Measurements from ENCODE around the gene GNAT3. TPM values are rescaled to one million over a fixed set of nuclear protein-coding genes. Genes with fewer than 3 reads are reported as not detected.

The GNAT3 gene
- total and polyA plus RNA-seq, 2 of the 8 experiments (the other 6 are each of a cell fraction or from before 2014, with no cell fraction given): not detected

DNA sequence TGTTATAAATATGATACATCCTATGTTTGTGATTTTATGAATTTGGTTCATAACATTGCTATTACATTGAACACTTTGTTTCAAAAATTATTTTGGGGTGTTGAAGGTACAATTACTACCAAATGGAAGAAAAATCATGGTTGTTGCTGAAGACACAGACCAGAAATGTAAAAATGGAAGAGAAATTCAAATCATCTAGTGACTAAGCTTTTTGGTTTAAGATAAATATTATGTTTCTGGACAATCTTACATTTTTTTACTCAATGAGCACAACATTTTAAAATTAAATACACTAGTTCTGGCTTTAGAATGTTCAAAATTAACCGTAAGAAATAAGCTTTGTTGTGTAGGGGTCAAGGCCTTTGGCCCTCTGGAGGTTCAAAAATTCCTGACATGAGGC is 82.7 kb downstream of the GNAT3 start:
- no peak overlapping the region for H3K27ac ChIP-seq (ENCODE audit: low read depth, low read length)
- H2AFZ ChIP-seq (ENCODE audit: low read length): no peak overlapping the region
- no peak overlapping the region for H3K18ac ChIP-seq (ENCODE audit: extremely low read depth, low read length)
- H4K20me1 ChIP-seq (replicated peaks in 1 of 2; ENCODE audit: control insufficient read depth in 1 of 2, insufficient read depth in 2 of 2, low read length in 2 of 2): no peaks in the 10 kb centered on the region
- POLR2A ChIA-PET (ENCODE audit: partially characterized antibody): no interaction called here
- H4K91ac ChIP-seq (replicated peaks; ENCODE audit: insufficient read length, low read length): no peak overlapping the region
- H4K5ac ChIP-seq (ENCODE audit: insufficient read length, low read depth, low read length): no peak overlapping the region
- no peaks in the 10 kb centered on the region for H3K23me2 ChIP-seq (ENCODE audit: low read depth, low read length)
- no peaks in the 10 kb centered on the region for H3K79me1 ChIP-seq (ENCODE audit: low read depth, low read length)
- no peak overlapping the region for H4K8ac ChIP-seq (ENCODE audit: extremely low read depth, insufficient read depth, low read length)
- no peak overlapping the region for H3K23ac ChIP-seq (ENCODE audit: insufficient read length)
- H3K14ac ChIP-seq (ENCODE audit: insufficient read length): no peak overlapping the region
- H2BK15ac ChIP-seq (ENCODE audit: low read length): no peak overlapping the region
- H3K9ac ChIP-seq (replicated peaks in 1 of 4; ENCODE audit: extremely low read depth in 1 of 4, low read depth in 3 of 4, low read length in 3 of 4): no peak overlapping the region
- no peak overlapping the region for H3K4me2 ChIP-seq (ENCODE audit: insufficient read depth in 1 of 2, low read depth in 2 of 2, low read length in 2 of 2)
- H2BK120ac ChIP-seq (replicated peaks; ENCODE audit: low read depth, low read length): no peak overlapping the region
- H3K4me1 ChIP-seq (replicated peaks in 1 of 4; ENCODE audit: control insufficient read depth in 3 of 4, insufficient read depth in 4 of 4, low read length in 3 of 4): 0 out of 7 replicates have a peak, but pooled peaks cover 0 to 3% (median 0%) of the 10 kb centered on the region in 4 experiments
- CTCF ChIA-PET (ENCODE audit: partially characterized antibody): interaction anchor here (0.6 to 3.6 kb wide), 17 partner anchors 9 to 1041 kb away, joined by 3 to 21 read pairs (median 4); no protein-coding TSS in a partner anchor
- FAIRE-seq (no peak), DNase-seq (ENCODE audit: low read depth in 1 of 2, low spot score in 2 of 2) (no peak)
- no peak overlapping the region for H2BK20ac ChIP-seq (ENCODE audit: low read length)
- no peaks in the 10 kb centered on the region for H3K27me3 ChIP-seq (replicated peaks in 1 of 4; ENCODE audit: control insufficient read depth in 3 of 4, extremely low read depth in 1 of 4, insufficient read depth in 3 of 4, low read length in 3 of 4)
- H2AK5ac ChIP-seq (ENCODE audit: low read depth, low read length): no peak overlapping the region
- H3K4me3 ChIP-seq (ENCODE audit: extremely low read depth in 1 of 4, insufficient read depth in 2 of 4, low read depth in 3 of 4, low read length in 4 of 4): no peak overlapping the region
- H2BK5ac ChIP-seq (ENCODE audit: low read depth, low read length): no peak overlapping the region
- H2BK12ac ChIP-seq (ENCODE audit: low read depth, low read length): no peak overlapping the region
- H3K36me3 ChIP-seq (ENCODE audit: control insufficient read depth in 2 of 4, insufficient read depth in 4 of 4, low read length in 3 of 4): no peaks in the 10 kb centered on the region
- H3K4ac ChIP-seq (replicated peaks; ENCODE audit: insufficient read length, low read depth, low read length): no peak overlapping the region
- 100% methylated on average over 1 of the region's 1 CpG; no CpG with 5 or more reads in 1 of the 2 experiments for WGBS, 2 experiments (ENCODE audit: extremely low coverage in 1 of 2, insufficient coverage in 1 of 2, insufficient read length in 1 of 2, insufficient replicate concordance in 2 of 2, low coverage in 1 of 2, low lambda C conversion rate in 2 of 2, missing lambda C conversion rate in 1 of 2)
- no peaks in the 10 kb centered on the region for H3K79me2 ChIP-seq (ENCODE audit: control insufficient read depth in 1 of 2, insufficient read depth in 2 of 2, low read length in 2 of 2)
- H3K9me3 ChIP-seq (ENCODE audit: insufficient read depth in 2 of 2, low read depth in 1 of 2, low read length in 1 of 2): no peaks in the 10 kb centered on the region
- no peak overlapping the region for H3K56ac ChIP-seq (replicated peaks; ENCODE audit: insufficient read length, low read depth, low read length)
- TF ChIP-seq ATF3 (IDR thresholded peaks at IDR 0.05; ENCODE audit: insufficient read depth, low read depth, low read length): no peak
- TF ChIP-seq MAFK (IDR thresholded peaks at IDR 0.05; ENCODE audit: low read depth, low read length): no peak
- TF ChIP-seq CBX8 (IDR thresholded peaks at IDR 0.05; ENCODE audit: borderline replicate concordance, low read depth, low read length): no peak
- TF ChIP-seq GTF2F1 (IDR thresholded peaks at IDR 0.05; ENCODE audit: borderline replicate concordance, low read depth, low read length): no peak
- TF ChIP-seq TBP (IDR thresholded peaks at IDR 0.05; ENCODE audit: low read depth, low read length): no peak
- no peak for TF ChIP-seq BACH1 (IDR thresholded peaks at IDR 0.05; ENCODE audit: low read length)
- no peak for TF ChIP-seq RBBP5 (IDR thresholded peaks at IDR 0.05; ENCODE audit: borderline replicate concordance, low read depth, low read length)
- TF ChIP-seq TAF1 (IDR thresholded peaks at IDR 0.05; ENCODE audit: low read depth, low read length): no peak
- no peak for TF ChIP-seq HDAC6 (IDR thresholded peaks at IDR 0.05; ENCODE audit: low read depth, low read length)
- no peak for TF ChIP-seq BCL11A (IDR thresholded peaks at IDR 0.05; ENCODE audit: low read depth in 2 of 2, low read length in 2 of 2)
- no peak for TF ChIP-seq HDAC2 (IDR thresholded peaks at IDR 0.05; ENCODE audit: borderline replicate concordance in 1 of 2, low read depth in 2 of 2, low read length in 2 of 2)
- TF ChIP-seq POU5F1 (IDR thresholded peaks at IDR 0.05; ENCODE audit: low read depth, low read length): no peak
- no peak for TF ChIP-seq FOSL1 (IDR thresholded peaks at IDR 0.05; ENCODE audit: insufficient read depth, low read depth, low read length)
- no peak for TF ChIP-seq JUN (IDR thresholded peaks at IDR 0.05; ENCODE audit: low read depth, low read length)

All from H1 (cell line).